Ishikawa (cell line): ENCODE results near the gene VN1R2.
A peak's percentile ranks its signal among the peaks of the same experiment; 100 is the strongest.

Source experiments
- CEBPB ChIP-seq: IDR thresholded peaks from 2 replicates; pipeline ENCODE4 v1.6.1; 2012
- CREB1 ChIP-seq: IDR thresholded peaks from 2 replicates; pipeline ENCODE4 v1.6.1; 2012; ENCODE audit warnings: low read depth
- EGR1 ChIP-seq: IDR thresholded peaks from 2 replicates; pipeline ENCODE4 v1.6.1; 2012
- EP300 ChIP-seq: IDR thresholded peaks from 2 replicates; pipeline ENCODE4 v1.6.1; 2012; ENCODE audit warnings: borderline replicate concordance
- FOXM1 ChIP-seq: IDR thresholded peaks from 2 replicates; pipeline ENCODE4 v1.6.1; 2012; ENCODE audit warnings: low read depth, borderline replicate concordance
- NFIC ChIP-seq: IDR thresholded peaks from 2 replicates; pipeline ENCODE4 v1.6.1; 2012
- RAD21 ChIP-seq: IDR thresholded peaks from 2 replicates; pipeline ENCODE4 v1.6.1; 2012; ENCODE audit warnings: low read depth
- TAF1 ChIP-seq: IDR thresholded peaks from 2 replicates; pipeline ENCODE4 v1.6.1; 2012; ENCODE audit warnings: low read depth, mild to moderate bottlenecking
- TCF12 ChIP-seq: IDR thresholded peaks from 2 replicates; pipeline ENCODE4 v1.6.1; 2012; ENCODE audit warnings: low read depth
- TEAD4 ChIP-seq: IDR thresholded peaks from 2 replicates; pipeline ENCODE4 v1.6.1; 2012
- YY1 ChIP-seq: IDR thresholded peaks from 2 replicates; pipeline ENCODE4 v1.6.1; 2012; ENCODE audit warnings: low read depth
- ZBTB7A ChIP-seq: IDR thresholded peaks from 2 replicates; pipeline ENCODE4 v1.6.1; 2012; ENCODE audit warnings: low read depth
- TF ChIP-seq, protein P1 (sequence below): IDR thresholded peaks from 2 replicates; pipeline ENCODE4 v1.6.1; 2012; ENCODE audit warnings: low read depth, mild to moderate bottlenecking
- TF ChIP-seq, protein P2 (sequence below): IDR thresholded peaks from 2 replicates; pipeline ENCODE4 v1.6.1; 2012
- TF ChIP-seq, protein P3 (sequence below): IDR thresholded peaks from 2 replicates; pipeline ENCODE4 v1.6.1; 2012

VN1R2 gene

DNA sequence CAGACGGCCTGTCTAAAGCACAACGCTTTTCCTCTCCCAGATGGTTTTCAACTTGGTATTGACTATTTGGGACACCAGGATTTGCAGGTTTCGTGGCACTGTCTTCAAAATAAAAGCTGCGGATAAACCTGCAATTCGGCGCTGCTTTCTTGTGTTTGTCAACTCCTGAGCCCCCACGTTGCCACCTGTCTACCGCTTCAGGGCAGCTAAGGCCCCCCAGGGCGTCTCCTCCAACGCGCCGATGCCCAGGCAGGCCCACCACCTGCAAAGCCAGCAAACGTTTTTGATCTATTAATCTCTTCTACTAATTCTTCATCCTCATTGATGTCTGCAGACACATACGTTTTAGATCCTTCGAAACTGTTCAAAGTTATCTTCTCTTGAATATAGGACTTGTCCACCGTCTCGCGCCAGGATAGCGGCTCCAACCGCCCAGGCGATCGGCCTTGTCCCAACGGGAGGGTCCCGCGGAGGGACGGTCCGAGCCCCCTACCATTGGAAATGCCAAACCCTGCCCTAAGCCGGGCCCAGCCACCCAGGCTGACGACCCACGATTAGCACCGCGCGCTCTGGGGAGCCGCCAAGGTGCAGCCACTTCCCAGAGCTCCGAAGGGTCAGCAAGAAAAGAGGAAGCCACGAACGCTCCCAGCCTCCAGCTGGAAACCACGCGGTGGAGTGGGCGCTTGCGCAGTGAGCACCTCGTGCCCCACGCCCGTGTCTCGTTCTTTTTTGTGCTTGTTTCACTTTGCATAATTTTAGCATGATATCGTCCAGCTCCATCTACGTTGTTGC is 32.9 kb downstream of the VN1R2 start:
- TF ChIP-seq EP300 = no peak
- no peak for TF ChIP-seq TEAD4
- no peak for TF ChIP-seq NFIC
- TF ChIP-seq CEBPB = no peak
- no peak for TF ChIP-seq ZBTB7A
- TF ChIP-seq CREB1 = no peak
- no peak for TF ChIP-seq YY1
- no peak for TF ChIP-seq TAF1
- TF ChIP-seq, protein P1, sequence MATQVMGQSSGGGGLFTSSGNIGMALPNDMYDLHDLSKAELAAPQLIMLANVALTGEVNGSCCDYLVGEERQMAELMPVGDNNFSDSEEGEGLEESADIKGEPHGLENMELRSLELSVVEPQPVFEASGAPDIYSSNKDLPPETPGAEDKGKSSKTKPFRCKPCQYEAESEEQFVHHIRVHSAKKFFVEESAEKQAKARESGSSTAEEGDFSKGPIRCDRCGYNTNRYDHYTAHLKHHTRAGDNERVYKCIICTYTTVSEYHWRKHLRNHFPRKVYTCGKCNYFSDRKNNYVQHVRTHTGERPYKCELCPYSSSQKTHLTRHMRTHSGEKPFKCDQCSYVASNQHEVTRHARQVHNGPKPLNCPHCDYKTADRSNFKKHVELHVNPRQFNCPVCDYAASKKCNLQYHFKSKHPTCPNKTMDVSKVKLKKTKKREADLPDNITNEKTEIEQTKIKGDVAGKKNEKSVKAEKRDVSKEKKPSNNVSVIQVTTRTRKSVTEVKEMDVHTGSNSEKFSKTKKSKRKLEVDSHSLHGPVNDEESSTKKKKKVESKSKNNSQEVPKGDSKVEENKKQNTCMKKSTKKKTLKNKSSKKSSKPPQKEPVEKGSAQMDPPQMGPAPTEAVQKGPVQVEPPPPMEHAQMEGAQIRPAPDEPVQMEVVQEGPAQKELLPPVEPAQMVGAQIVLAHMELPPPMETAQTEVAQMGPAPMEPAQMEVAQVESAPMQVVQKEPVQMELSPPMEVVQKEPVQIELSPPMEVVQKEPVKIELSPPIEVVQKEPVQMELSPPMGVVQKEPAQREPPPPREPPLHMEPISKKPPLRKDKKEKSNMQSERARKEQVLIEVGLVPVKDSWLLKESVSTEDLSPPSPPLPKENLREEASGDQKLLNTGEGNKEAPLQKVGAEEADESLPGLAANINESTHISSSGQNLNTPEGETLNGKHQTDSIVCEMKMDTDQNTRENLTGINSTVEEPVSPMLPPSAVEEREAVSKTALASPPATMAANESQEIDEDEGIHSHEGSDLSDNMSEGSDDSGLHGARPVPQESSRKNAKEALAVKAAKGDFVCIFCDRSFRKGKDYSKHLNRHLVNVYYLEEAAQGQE = no peak
- TF ChIP-seq TCF12 = no peak
- TF ChIP-seq, protein P2, sequence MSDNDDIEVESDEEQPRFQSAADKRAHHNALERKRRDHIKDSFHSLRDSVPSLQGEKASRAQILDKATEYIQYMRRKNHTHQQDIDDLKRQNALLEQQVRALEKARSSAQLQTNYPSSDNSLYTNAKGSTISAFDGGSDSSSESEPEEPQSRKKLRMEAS = no peak
- no peak for TF ChIP-seq RAD21
- TF ChIP-seq FOXM1 = no peak
- TF ChIP-seq, protein P3, sequence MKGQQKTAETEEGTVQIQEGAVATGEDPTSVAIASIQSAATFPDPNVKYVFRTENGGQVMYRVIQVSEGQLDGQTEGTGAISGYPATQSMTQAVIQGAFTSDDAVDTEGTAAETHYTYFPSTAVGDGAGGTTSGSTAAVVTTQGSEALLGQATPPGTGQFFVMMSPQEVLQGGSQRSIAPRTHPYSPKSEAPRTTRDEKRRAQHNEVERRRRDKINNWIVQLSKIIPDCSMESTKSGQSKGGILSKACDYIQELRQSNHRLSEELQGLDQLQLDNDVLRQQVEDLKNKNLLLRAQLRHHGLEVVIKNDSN = no peak
- TF ChIP-seq EGR1 = no peak

DNA sequence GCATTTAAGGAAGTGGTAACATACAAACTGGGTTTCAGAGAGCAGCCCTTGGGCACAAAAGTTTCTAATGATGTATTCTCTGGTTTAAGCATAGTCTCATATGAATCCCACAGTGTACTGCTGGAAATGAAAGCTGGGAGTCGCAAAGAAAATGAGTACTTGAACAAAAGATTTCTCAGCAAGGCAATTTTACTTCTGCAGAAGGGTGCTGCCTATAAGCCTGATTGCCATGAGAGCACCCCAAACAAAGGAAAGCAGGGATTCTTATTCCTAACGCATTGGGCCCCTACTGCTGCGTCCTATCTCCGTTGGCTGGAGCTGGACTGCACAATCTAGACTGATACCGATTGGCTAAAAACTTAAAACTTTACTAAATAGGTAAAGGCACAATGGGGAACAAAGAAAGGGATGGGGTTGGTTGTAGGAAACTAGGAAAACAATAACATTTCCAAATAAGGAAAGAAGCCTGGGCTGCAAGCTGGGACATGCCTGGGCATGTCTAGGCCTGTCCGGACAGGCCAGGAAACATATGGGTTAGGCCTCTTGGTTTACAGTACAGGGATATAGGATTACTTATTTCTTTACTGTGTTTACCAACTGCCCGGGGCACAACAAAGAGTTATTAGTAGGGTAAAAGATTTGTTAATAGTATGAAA is 36.8 kb downstream of the VN1R2 start:
- TF ChIP-seq, protein P2 = no peak
- TF ChIP-seq, protein P3 = no peak
- TF ChIP-seq TCF12 (0 out of 2 replicates have a peak, but pooled peaks have one; percentile 16), ZBTB7A (no peak)

DNA sequence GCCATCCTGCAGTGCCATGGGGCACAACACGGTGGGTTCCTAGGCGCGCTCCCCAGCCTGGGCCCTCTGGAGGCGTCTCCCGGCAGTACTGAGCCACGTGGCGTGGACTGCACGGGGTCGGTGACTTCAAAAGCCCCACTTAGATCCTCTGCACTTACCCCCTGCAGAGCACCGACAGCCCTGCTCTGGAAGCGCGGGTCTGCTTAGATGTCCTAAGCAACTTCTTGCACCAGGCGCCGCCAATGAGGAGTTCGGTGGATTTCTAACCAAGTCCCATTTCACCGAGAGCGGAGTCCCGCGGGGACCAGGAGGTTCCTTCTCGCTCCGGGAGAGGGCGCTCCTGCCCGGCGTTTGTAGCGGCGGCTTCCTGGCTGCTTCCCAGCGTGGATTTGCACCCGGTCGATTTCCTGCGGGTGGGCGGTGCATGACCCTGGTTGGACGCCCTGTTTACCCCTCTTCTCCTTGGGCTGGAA is 50.3 kb downstream of the VN1R2 start:
- TF ChIP-seq RAD21 = peak; percentile 32; the same call in 1 of the 2 replicates
- TF ChIP-seq, protein P2 = no peak
